Activated naive CD4-positive, alpha-beta T cell treated with anti-CD3 and anti-CD28 coated beads, Interleukin-2, amount 10 ng/mL, durations not matched to agents 7 days and 5 days (primary cell): ENCODE results near the gene FAM222A.
"Not testable (repeated sequence)": the region's sequence is repeated elsewhere in the genome, so short reads cannot be mapped to it uniquely, and the experiment has no call there.

Experiments
- CTCF ChIA-PET: fragments of 350-600 bp; sonication (Branson Sonifier 250); formaldehyde crosslinking; loops from one replicate; lab custom pipeline; 2021; ENCODE audit warnings: antibody characterized with exemption; lab: Charles Lee
- DNase-seq: peaks from one replicate; pipeline ENCODE4 v3.0.0-alpha.2; 2020
- H3K27ac Mint-ChIP-seq: one replicate; pipeline ENCODE4 v1.8.0; 2021; ENCODE audit warnings: mild to moderate bottlenecking, moderate library complexity, mixed read lengths
- H3K27me3 Mint-ChIP-seq: one replicate; pipeline ENCODE4 v1.8.0; 2021; ENCODE audit warnings: mild to moderate bottlenecking, mixed read lengths
- H3K36me3 Mint-ChIP-seq: one replicate; pipeline ENCODE4 v1.8.0; 2021; ENCODE audit warnings: mixed read lengths
- H3K4me1 Mint-ChIP-seq: one replicate; pipeline ENCODE4 v1.8.0; 2021; ENCODE audit warnings: mixed read lengths
- H3K4me3 Mint-ChIP-seq: one replicate; pipeline ENCODE4 v1.8.0; 2021; ENCODE audit warnings: mild to moderate bottlenecking, moderate library complexity, mixed read lengths
- H3K9me3 Mint-ChIP-seq: one replicate; pipeline ENCODE4 v1.8.0; 2021; ENCODE audit warnings: mixed read lengths

Gene FAM222A

GRCh38 chr12:109682708-109683060 is 30.9 kb upstream of the FAM222A start:
- no peak for DNase-seq
- Mint-ChIP-seq H3K4me1 (no peaks in the 10 kb centered on the region), H3K36me3 (no peaks in the 10 kb centered on the region), H3K9me3 (no peaks in the 10 kb centered on the region), H3K4me3 (no peak overlapping the region), H3K27me3 (peaks cover 38% of the 10 kb centered on the region), H3K27ac (no peak overlapping the region)
- CTCF ChIA-PET, result no interaction called here

- CTCF ChIA-PET, result no interaction called here
- Mint-ChIP-seq H3K4me1 (no peaks in the 10 kb centered on the region), H3K27ac (no peak overlapping the region), H3K36me3 (no peaks in the 10 kb centered on the region), H3K9me3 (no peaks in the 10 kb centered on the region), H3K27me3 (peaks cover 37% of the 10 kb centered on the region), H3K4me3 (no peak overlapping the region)
- no peak for DNase-seq
Observed at GRCh38 chr12:109683316-109683715, 30.3 kb upstream of the FAM222A start.

- Mint-ChIP-seq H3K27ac (no peak overlapping the region), H3K4me3 (no peak overlapping the region)
- CTCF ChIA-PET, result no interaction called here
Observed at GRCh38 chr12:109685574-109686447, 27.8 kb upstream of the FAM222A start.

GRCh38 chr12:109686523-109686922 is 27.1 kb upstream of the FAM222A start:
- H3K4me3 Mint-ChIP-seq, result no peak overlapping the region
- no peaks in the 10 kb centered on the region for H3K9me3 Mint-ChIP-seq
- CTCF ChIA-PET, result no interaction called here
- no peaks in the 10 kb centered on the region for H3K4me1 Mint-ChIP-seq
- H3K27ac Mint-ChIP-seq, result no peak overlapping the region
- H3K27me3 Mint-ChIP-seq, result peaks cover 16% of the 10 kb centered on the region
- DNase-seq, result no peak
- H3K36me3 Mint-ChIP-seq, result no peaks in the 10 kb centered on the region

More at GRCh38 chr12:109685574-109686447, 27.8 kb upstream of the FAM222A start:
- Mint-ChIP-seq H3K4me1 (no peaks in the 10 kb centered on the region), H3K36me3 (no peaks in the 10 kb centered on the region), H3K9me3 (no peaks in the 10 kb centered on the region), H3K27me3 (peaks cover 16% of the 10 kb centered on the region)
- DNase-seq, result no peak

GRCh38 chr12:109687250-109687649 is 26.4 kb upstream of the FAM222A start:
- CTCF ChIA-PET, result no interaction called here
- H3K27ac Mint-ChIP-seq, result no peak overlapping the region
- H3K36me3 Mint-ChIP-seq, result no peaks in the 10 kb centered on the region
- H3K27me3 Mint-ChIP-seq, result peaks cover 19% of the 10 kb centered on the region
- no peaks in the 10 kb centered on the region for H3K9me3 Mint-ChIP-seq
- no peak overlapping the region for H3K4me3 Mint-ChIP-seq
- DNase-seq, result no peak
- no peaks in the 10 kb centered on the region for H3K4me1 Mint-ChIP-seq

GRCh38 chr12:109689426-109689825 is 24.2 kb upstream of the FAM222A start:
- CTCF ChIA-PET, result no interaction called here
- no peak for DNase-seq
- peaks cover 20% of the 10 kb centered on the region for H3K27me3 Mint-ChIP-seq
- H3K4me3 Mint-ChIP-seq, result no peak overlapping the region
- H3K36me3 Mint-ChIP-seq, result no peaks in the 10 kb centered on the region
- no peak overlapping the region for H3K27ac Mint-ChIP-seq
- H3K9me3 Mint-ChIP-seq, result no peaks in the 10 kb centered on the region
- H3K4me1 Mint-ChIP-seq, result no peaks in the 10 kb centered on the region

- Mint-ChIP-seq H3K9me3 (no peaks in the 10 kb centered on the region), H3K4me1 (no peaks in the 10 kb centered on the region), H3K36me3 (no peaks in the 10 kb centered on the region), H3K4me3 (no peak overlapping the region), H3K27ac (no peak overlapping the region), H3K27me3 (peaks cover 17% of the 10 kb centered on the region)
- CTCF ChIA-PET, result no interaction called here
- no peak for DNase-seq
Observed at GRCh38 chr12:109693160-109693559, 20.5 kb upstream of the FAM222A start.

GRCh38 chr12:109693653-109694600 is 19.7 kb upstream of the FAM222A start:
- H3K4me1 Mint-ChIP-seq, result no peaks in the 10 kb centered on the region
- H3K27ac Mint-ChIP-seq, result no peak overlapping the region
- H3K27me3 Mint-ChIP-seq, result peaks cover 17% of the 10 kb centered on the region
- H3K4me3 Mint-ChIP-seq, result no peak overlapping the region
- H3K9me3 Mint-ChIP-seq, result no peaks in the 10 kb centered on the region
- no peaks in the 10 kb centered on the region for H3K36me3 Mint-ChIP-seq
- no peak for DNase-seq
- CTCF ChIA-PET, result no interaction called here

GRCh38 chr12:109694629-109695028 is 19.0 kb upstream of the FAM222A start:
- peaks cover 17% of the 10 kb centered on the region for H3K27me3 Mint-ChIP-seq
- H3K4me1 Mint-ChIP-seq, CTCF ChIA-PET, H3K27ac Mint-ChIP-seq, H3K9me3 Mint-ChIP-seq, H3K4me3 Mint-ChIP-seq, H3K36me3 Mint-ChIP-seq, DNase-seq: not testable (repeated sequence)

GRCh38 chr12:109695416-109695815 is 18.2 kb upstream of the FAM222A start:
- no peak overlapping the region for H3K27ac Mint-ChIP-seq
- CTCF ChIA-PET, result no interaction called here

GRCh38 chr12:109695961-109696461 is 17.6 kb upstream of the FAM222A start:
- Mint-ChIP-seq H3K9me3 (no peaks in the 10 kb centered on the region), H3K27me3 (peaks cover 17% of the 10 kb centered on the region), H3K4me1 (no peaks in the 10 kb centered on the region), H3K4me3 (no peak overlapping the region), H3K27ac (no peak overlapping the region), H3K36me3 (no peaks in the 10 kb centered on the region)
- DNase-seq, result no peak
- CTCF ChIA-PET, result no interaction called here

More at GRCh38 chr12:109695416-109695815, 18.2 kb upstream of the FAM222A start:
- no peaks in the 10 kb centered on the region for H3K4me1 Mint-ChIP-seq
- H3K36me3 Mint-ChIP-seq, result no peaks in the 10 kb centered on the region
- peaks cover 17% of the 10 kb centered on the region for H3K27me3 Mint-ChIP-seq
- no peaks in the 10 kb centered on the region for H3K9me3 Mint-ChIP-seq
- H3K4me3 Mint-ChIP-seq, result no peak overlapping the region
- DNase-seq, result no peak

- H3K36me3 Mint-ChIP-seq, result no peaks in the 10 kb centered on the region
- H3K4me3 Mint-ChIP-seq, result no peak overlapping the region
- H3K27me3 Mint-ChIP-seq, result peaks cover 17% of the 10 kb centered on the region
- no peak overlapping the region for H3K27ac Mint-ChIP-seq
- no peak for DNase-seq
- no peaks in the 10 kb centered on the region for H3K9me3 Mint-ChIP-seq
- no peaks in the 10 kb centered on the region for H3K4me1 Mint-ChIP-seq
- CTCF ChIA-PET, result interaction anchor here (1.0 kb wide), 1 partner anchor 79 kb away, joined by 3 read pairs; no protein-coding TSS in a partner anchor
Observed at GRCh38 chr12:109696485-109697269, 16.9 kb upstream of the FAM222A start.

GRCh38 chr12:109697270-109697553 is 16.4 kb upstream of the FAM222A start:
- CTCF ChIA-PET, result interaction anchor here (1.0 kb wide), 1 partner anchor 78 kb away, joined by 3 read pairs; no protein-coding TSS in a partner anchor
- DNase-seq, result no peak
- Mint-ChIP-seq H3K36me3 (no peaks in the 10 kb centered on the region), H3K27ac (peak overlapping the region; percentile 49), H3K4me3 (no peak overlapping the region), H3K9me3 (no peaks in the 10 kb centered on the region), H3K4me1 (no peaks in the 10 kb centered on the region), H3K27me3 (peaks cover 14% of the 10 kb centered on the region)
